Thyroid gland (tissue), 4 donors: ENCODE measurements around the gene FRMPD1.

ENCODE experiments used
- CTCF ChIP-seq, 6 experiments: fragments of 200-600 bp in 3 of 6; fragments of 450-650 bp in 3 of 6; sonication (generic) in 3 of 6; IDR thresholded peaks; one replicate each; pipeline ENCODE4 v1.5.1; 2016 to 2019; ENCODE audit warnings: antibody characterized with exemption in 6 of 6, mild to moderate bottlenecking in 2 of 6, inconsistent platforms in 1 of 6, moderate library complexity in 1 of 6
- POLR2A ChIP-seq, 2 donors: fragments of 450-650 bp; IDR thresholded peaks; one replicate each; pipeline ENCODE4 v1.6.1; 2017; ENCODE audit warnings: antibody characterized with exemption in 2 of 2, mild to moderate bottlenecking in 2 of 2, moderate library complexity in 1 of 2

- TF ChIP-seq POLR2A (IDR thresholded peaks at IDR 0.05) (no peak), CTCF (IDR thresholded peaks at IDR 0.05) (no peak)
These were observed 65.3 kb downstream of the FRMPD1 start for GRCh38 chr9:37715991-37716505.
